IMR-90 (cell line): ENCODE results near the gene FAM24B.

Source experiments
- BHLHE40 ChIP-seq: fragments of 150-350 bp; IDR thresholded peaks from 2 replicates; pipeline ENCODE4 v1.6.1; 2016; ENCODE audit warnings: mild to moderate bottlenecking, low read depth, low read length
- CEBPB ChIP-seq: IDR thresholded peaks from 2 replicates; pipeline ENCODE4 v1.6.1; 2012; ENCODE audit warnings: low read depth, low read length, improper control_type of control experiment
- CTCF ChIP-seq: conservative IDR thresholded peaks from 2 replicates; pipeline ENCODE4 v1.5.1; 2012; ENCODE audit warnings: mild to moderate bottlenecking, low read depth, low read length, improper control_type of control experiment
- FOS ChIP-seq: fragments of 150-350 bp; IDR thresholded peaks from 2 replicates; pipeline ENCODE4 v1.6.1; 2016; ENCODE audit warnings: low read depth, low read length
- MAFK ChIP-seq: IDR thresholded peaks from 2 replicates; pipeline ENCODE4 v1.6.1; 2012; ENCODE audit warnings: low read depth, low read length, improper control_type of control experiment
- MAZ ChIP-seq: IDR thresholded peaks from 2 replicates; pipeline ENCODE4 v1.6.1; 2012; ENCODE audit warnings: low read depth, mild to moderate bottlenecking, low read length, improper control_type of control experiment, moderate library complexity, borderline replicate concordance
- MXI1 ChIP-seq: IDR thresholded peaks from 2 replicates; pipeline ENCODE4 v1.6.1; 2012; ENCODE audit warnings: low read depth, mild to moderate bottlenecking, low read length, moderate library complexity, borderline replicate concordance
- NFE2L2 ChIP-seq: fragments of 150-350 bp; IDR thresholded peaks from 2 replicates; pipeline ENCODE4 v1.6.1; 2016; ENCODE audit warnings: low read depth, mild to moderate bottlenecking, low read length
- POLR2A ChIP-seq: IDR thresholded peaks from 2 replicates; pipeline ENCODE4 v1.6.1; 2012; ENCODE audit warnings: mild to moderate bottlenecking, low read depth, low read length
- RAD21 ChIP-seq: IDR thresholded peaks from 2 replicates; pipeline ENCODE4 v1.6.1; 2012; ENCODE audit warnings: low read length, improper control_type of control experiment
- RCOR1 ChIP-seq: IDR thresholded peaks from 2 replicates; pipeline ENCODE4 v1.6.1; 2012; ENCODE audit warnings: mild to moderate bottlenecking, low read length, improper control_type of control experiment; ENCODE audit not compliant: insufficient replicate concordance
- RFX5 ChIP-seq: IDR thresholded peaks from 2 replicates; pipeline ENCODE4 v1.8.0; 2012; ENCODE audit warnings: low read depth, mild to moderate bottlenecking, low read length, moderate library complexity
- SMC3 ChIP-seq: fragments of 150-350 bp; IDR thresholded peaks from 2 replicates; pipeline ENCODE4 v1.6.1; 2016; ENCODE audit warnings: low read depth, mild to moderate bottlenecking, antibody characterized with exemption, low read length, moderate library complexity
- TF ChIP-seq, protein P1 (sequence below): fragments of 150-350 bp; IDR thresholded peaks from 2 replicates; pipeline ENCODE4 v1.6.1; 2017; ENCODE audit warnings: mild to moderate bottlenecking, antibody characterized with exemption, low read length, low read depth

DNA sequence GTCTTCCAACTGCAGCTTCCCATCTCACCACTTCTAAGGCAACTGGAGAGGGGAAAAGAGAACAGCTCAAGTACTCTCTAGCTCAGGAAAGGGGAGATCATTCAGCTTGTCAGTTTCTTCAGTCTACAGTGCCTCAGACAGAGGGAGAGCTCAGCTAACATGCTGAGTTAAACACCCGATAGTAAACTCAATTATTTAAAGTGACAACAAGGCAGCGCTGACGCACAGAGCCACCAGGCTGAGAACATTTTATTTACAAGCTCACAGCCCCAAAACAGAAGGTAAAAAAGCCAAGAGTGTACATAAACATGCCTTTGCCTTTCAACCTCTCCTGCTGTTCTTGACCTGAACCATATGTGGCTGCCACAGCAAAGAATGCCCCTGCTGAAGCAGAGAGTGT, 23.6 kb downstream of the FAM24B start:
- TF ChIP-seq RCOR1 (no peak), MAZ (no peak), CTCF (no peak), POLR2A (no peak), RAD21 (no peak), BHLHE40 (no peak), CEBPB (no peak), FOS (no peak), SMC3 (no peak), MAFK (no peak), RFX5 (no peak), MXI1 (no peak), NFE2L2 (no peak)
- TF ChIP-seq, protein P1, sequence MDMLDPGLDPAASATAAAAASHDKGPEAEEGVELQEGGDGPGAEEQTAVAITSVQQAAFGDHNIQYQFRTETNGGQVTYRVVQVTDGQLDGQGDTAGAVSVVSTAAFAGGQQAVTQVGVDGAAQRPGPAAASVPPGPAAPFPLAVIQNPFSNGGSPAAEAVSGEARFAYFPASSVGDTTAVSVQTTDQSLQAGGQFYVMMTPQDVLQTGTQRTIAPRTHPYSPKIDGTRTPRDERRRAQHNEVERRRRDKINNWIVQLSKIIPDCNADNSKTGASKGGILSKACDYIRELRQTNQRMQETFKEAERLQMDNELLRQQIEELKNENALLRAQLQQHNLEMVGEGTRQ, result no peak
